ENCODE results near the gene NIN.

NIN gene

DNA sequence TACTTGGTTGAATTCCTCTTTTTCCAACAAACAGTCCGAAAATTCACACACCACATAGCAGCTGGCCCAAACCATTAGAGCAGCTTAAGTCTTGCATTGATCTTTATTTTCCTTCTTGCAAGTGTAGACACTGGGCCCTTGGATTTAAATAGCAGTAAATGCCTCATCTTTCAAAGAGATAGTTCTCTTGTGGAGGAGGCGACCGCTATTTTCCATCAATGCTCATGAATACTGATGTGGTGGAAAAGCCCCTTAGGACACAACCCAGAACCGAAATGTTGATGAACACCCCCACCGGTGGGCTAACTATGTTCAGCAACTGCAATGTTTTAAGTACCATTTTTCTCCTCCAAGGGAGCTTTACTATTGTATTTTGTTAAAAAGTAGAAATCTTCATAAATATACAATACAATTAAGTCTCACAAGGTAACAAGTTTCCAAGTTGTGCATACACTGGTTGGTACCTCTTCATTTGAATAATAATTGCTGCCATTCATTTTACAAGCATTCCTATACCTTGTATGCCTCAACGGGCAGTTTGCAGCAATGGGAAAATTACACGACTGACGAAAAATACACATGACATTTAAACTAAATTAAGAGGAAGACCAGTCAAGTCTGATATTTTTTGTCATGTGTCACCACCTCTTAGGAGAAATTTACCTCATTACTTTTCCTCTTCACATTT lies 18.0 kb downstream of the NIN start:
- H3K27me3 ChIP-seq (ENCODE audit: control insufficient read depth, insufficient read depth, low read length): no peaks in the 10 kb centered on the region
- no peaks in the 10 kb centered on the region for H3K4me1 ChIP-seq (ENCODE audit: control insufficient read depth, insufficient read depth, low read length)
- H3K36me3 ChIP-seq (ENCODE audit: control insufficient read depth, insufficient read depth, low read length): no peaks in the 10 kb centered on the region
- H3K4me3 ChIP-seq (ENCODE audit: low read length): no peak overlapping the region
- H3K9me3 ChIP-seq (ENCODE audit: control insufficient read depth, low read length): no peaks in the 10 kb centered on the region
- H3K9ac ChIP-seq (ENCODE audit: low read length): no peak overlapping the region

GRCh38 chr14:50812180-50812579 lies 18.8 kb downstream of the NIN start:
- H3K4me3 ChIP-seq (ENCODE audit: low read length): no peak overlapping the region
- no peaks in the 10 kb centered on the region for H3K36me3 ChIP-seq (ENCODE audit: control insufficient read depth, insufficient read depth, low read length)
- no peaks in the 10 kb centered on the region for H3K4me1 ChIP-seq (ENCODE audit: control insufficient read depth, insufficient read depth, low read length)
- H3K9me3 ChIP-seq (ENCODE audit: control insufficient read depth, low read length): no peaks in the 10 kb centered on the region
- H3K27me3 ChIP-seq (ENCODE audit: control insufficient read depth, insufficient read depth, low read length): no peaks in the 10 kb centered on the region
- H3K9ac ChIP-seq (ENCODE audit: low read length): no peak overlapping the region

- H3K9me3 ChIP-seq (ENCODE audit: control insufficient read depth, low read length): no peaks in the 10 kb centered on the region
- H3K4me1 ChIP-seq (ENCODE audit: control insufficient read depth, insufficient read depth, low read length): no peaks in the 10 kb centered on the region
- H3K9ac ChIP-seq (ENCODE audit: low read length): no peak overlapping the region
- no peak overlapping the region for H3K4me3 ChIP-seq (ENCODE audit: low read length)
- no peaks in the 10 kb centered on the region for H3K36me3 ChIP-seq (ENCODE audit: control insufficient read depth, insufficient read depth, low read length)
- no peaks in the 10 kb centered on the region for H3K27me3 ChIP-seq (ENCODE audit: control insufficient read depth, insufficient read depth, low read length)
These were observed 22.9 kb downstream of the NIN start for GRCh38 chr14:50808053-50808452.

- no peaks in the 10 kb centered on the region for H3K4me1 ChIP-seq (ENCODE audit: control insufficient read depth, insufficient read depth, low read length)
- no peak overlapping the region for H3K9ac ChIP-seq (ENCODE audit: low read length)
- H3K4me3 ChIP-seq (ENCODE audit: low read length): no peak overlapping the region
- no peaks in the 10 kb centered on the region for H3K27me3 ChIP-seq (ENCODE audit: control insufficient read depth, insufficient read depth, low read length)
- H3K9me3 ChIP-seq (ENCODE audit: control insufficient read depth, low read length): no peaks in the 10 kb centered on the region
- H3K36me3 ChIP-seq (ENCODE audit: control insufficient read depth, insufficient read depth, low read length): no peaks in the 10 kb centered on the region
These were observed 24.6 kb downstream of the NIN start for GRCh38 chr14:50806241-50806933.

GRCh38 chr14:50805396-50805795 lies 25.6 kb downstream of the NIN start:
- Histone ChIP-seq H3K9ac (ENCODE audit: low read length) (no peak overlapping the region), H3K36me3 (ENCODE audit: control insufficient read depth, insufficient read depth, low read length) (no peaks in the 10 kb centered on the region), H3K27me3 (ENCODE audit: control insufficient read depth, insufficient read depth, low read length) (no peaks in the 10 kb centered on the region), H3K4me1 (ENCODE audit: control insufficient read depth, insufficient read depth, low read length) (no peaks in the 10 kb centered on the region), H3K4me3 (ENCODE audit: low read length) (no peak overlapping the region), H3K9me3 (ENCODE audit: control insufficient read depth, low read length) (no peaks in the 10 kb centered on the region)

- Histone ChIP-seq H3K36me3 (ENCODE audit: control insufficient read depth, insufficient read depth, low read length) (no peaks in the 10 kb centered on the region), H3K9ac (ENCODE audit: low read length) (no peak overlapping the region), H3K9me3 (ENCODE audit: control insufficient read depth, low read length) (no peaks in the 10 kb centered on the region), H3K4me3 (ENCODE audit: low read length) (no peak overlapping the region), H3K27me3 (ENCODE audit: control insufficient read depth, insufficient read depth, low read length) (no peaks in the 10 kb centered on the region), H3K4me1 (ENCODE audit: control insufficient read depth, insufficient read depth, low read length) (no peaks in the 10 kb centered on the region)
These were observed 26.7 kb downstream of the NIN start for GRCh38 chr14:50804181-50804721.

DNA sequence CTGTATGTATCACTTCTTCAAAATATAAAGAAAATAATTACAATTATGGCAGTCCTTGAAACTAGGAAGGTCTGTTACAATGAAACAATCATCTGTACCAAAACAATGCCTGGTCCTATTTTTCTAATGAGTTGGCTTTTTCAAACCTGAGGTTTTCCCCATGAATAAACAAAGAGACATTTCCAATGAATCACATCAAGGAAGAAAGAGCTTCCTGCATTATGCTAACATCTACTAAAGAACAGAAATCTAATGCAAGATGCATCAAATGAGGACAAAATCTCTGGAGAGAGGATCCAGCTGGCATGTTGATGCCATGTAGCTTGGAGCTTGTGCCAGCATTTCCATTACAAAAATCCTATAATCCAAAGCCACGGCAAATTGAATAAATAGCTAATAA lies 29.3 kb downstream of the NIN start:
- no peak overlapping the region for H3K4me3 ChIP-seq (ENCODE audit: low read length)
- H3K36me3 ChIP-seq (ENCODE audit: control insufficient read depth, insufficient read depth, low read length): no peaks in the 10 kb centered on the region
- no peaks in the 10 kb centered on the region for H3K27me3 ChIP-seq (ENCODE audit: control insufficient read depth, insufficient read depth, low read length)
- H3K9me3 ChIP-seq (ENCODE audit: control insufficient read depth, low read length): no peaks in the 10 kb centered on the region
- H3K4me1 ChIP-seq (ENCODE audit: control insufficient read depth, insufficient read depth, low read length): no peaks in the 10 kb centered on the region
- no peak overlapping the region for H3K9ac ChIP-seq (ENCODE audit: low read length)

GRCh38 chr14:50800032-50800431 lies 30.9 kb downstream of the NIN start:
- no peaks in the 10 kb centered on the region for H3K4me1 ChIP-seq (ENCODE audit: control insufficient read depth, insufficient read depth, low read length)

GRCh38 chr14:50798048-50798421 lies 32.9 kb downstream of the NIN start:
- H3K4me3 ChIP-seq (ENCODE audit: low read length): no peak overlapping the region
- no peaks in the 10 kb centered on the region for H3K9me3 ChIP-seq (ENCODE audit: control insufficient read depth, low read length)
- H3K4me1 ChIP-seq (ENCODE audit: control insufficient read depth, insufficient read depth, low read length): no peaks in the 10 kb centered on the region
- H3K9ac ChIP-seq (ENCODE audit: low read length): no peak overlapping the region
- no peaks in the 10 kb centered on the region for H3K27me3 ChIP-seq (ENCODE audit: control insufficient read depth, insufficient read depth, low read length)
- no peaks in the 10 kb centered on the region for H3K36me3 ChIP-seq (ENCODE audit: control insufficient read depth, insufficient read depth, low read length)

More at GRCh38 chr14:50800032-50800431, 30.9 kb downstream of the NIN start:
- Histone ChIP-seq H3K36me3 (ENCODE audit: control insufficient read depth, insufficient read depth, low read length) (no peaks in the 10 kb centered on the region), H3K9ac (ENCODE audit: low read length) (no peak overlapping the region), H3K27me3 (ENCODE audit: control insufficient read depth, insufficient read depth, low read length) (no peaks in the 10 kb centered on the region), H3K4me3 (ENCODE audit: low read length) (no peak overlapping the region), H3K9me3 (ENCODE audit: control insufficient read depth, low read length) (no peaks in the 10 kb centered on the region)

DNA sequence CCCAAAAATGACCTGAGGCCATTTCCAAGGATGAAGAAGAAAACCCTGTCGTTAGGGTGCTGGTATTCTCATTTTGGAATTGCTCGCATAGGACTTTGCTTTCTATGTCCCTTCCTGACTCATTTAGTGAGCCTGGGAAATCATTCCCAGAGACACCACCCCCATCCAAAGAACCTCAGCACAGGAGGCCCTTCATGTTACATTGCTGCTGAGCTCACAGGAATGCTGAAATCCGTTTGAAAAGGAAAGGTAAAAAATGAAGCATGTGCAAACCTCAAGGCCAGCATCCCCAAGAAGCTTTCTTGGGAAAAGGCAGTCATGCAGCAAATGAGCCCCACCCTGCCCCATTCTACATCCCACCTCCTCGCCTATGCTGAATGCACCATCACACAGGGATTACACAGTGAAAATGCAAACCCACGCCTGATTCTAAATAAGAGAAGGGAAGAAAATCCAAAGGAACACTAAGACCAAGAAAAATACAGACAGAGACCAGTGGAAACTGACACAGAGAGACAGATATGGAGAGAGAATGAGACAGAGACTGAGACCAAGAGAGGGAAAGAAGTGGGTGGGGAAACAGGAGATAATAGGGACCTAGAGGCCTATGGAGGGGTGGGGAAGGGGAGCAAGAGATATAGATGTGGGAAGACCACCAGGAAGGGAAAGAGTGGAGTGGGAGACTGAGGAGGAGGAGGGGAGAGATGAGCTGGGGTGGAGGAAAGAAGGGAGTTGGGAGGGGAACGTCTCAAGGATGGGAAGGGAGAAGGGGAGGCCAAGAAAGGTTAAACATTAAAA lies 33.5 kb downstream of the NIN start:
- no peaks in the 10 kb centered on the region for H3K9me3 ChIP-seq (ENCODE audit: control insufficient read depth, low read length)
- H3K4me1 ChIP-seq (ENCODE audit: control insufficient read depth, insufficient read depth, low read length): no peaks in the 10 kb centered on the region
- no peaks in the 10 kb centered on the region for H3K27me3 ChIP-seq (ENCODE audit: control insufficient read depth, insufficient read depth, low read length)
- no peak overlapping the region for H3K4me3 ChIP-seq (ENCODE audit: low read length)
- H3K36me3 ChIP-seq (ENCODE audit: control insufficient read depth, insufficient read depth, low read length): no peaks in the 10 kb centered on the region
- no peak overlapping the region for H3K9ac ChIP-seq (ENCODE audit: low read length)

- Histone ChIP-seq H3K27me3 (ENCODE audit: control insufficient read depth, insufficient read depth, low read length) (no peaks in the 10 kb centered on the region), H3K36me3 (ENCODE audit: control insufficient read depth, insufficient read depth, low read length) (no peaks in the 10 kb centered on the region), H3K4me3 (ENCODE audit: low read length) (no peak overlapping the region), H3K9ac (ENCODE audit: low read length) (no peak overlapping the region), H3K9me3 (ENCODE audit: control insufficient read depth, low read length) (no peaks in the 10 kb centered on the region), H3K4me1 (ENCODE audit: control insufficient read depth, insufficient read depth, low read length) (no peaks in the 10 kb centered on the region)
These were observed 34.6 kb downstream of the NIN start for GRCh38 chr14:50796390-50796789.

DNA sequence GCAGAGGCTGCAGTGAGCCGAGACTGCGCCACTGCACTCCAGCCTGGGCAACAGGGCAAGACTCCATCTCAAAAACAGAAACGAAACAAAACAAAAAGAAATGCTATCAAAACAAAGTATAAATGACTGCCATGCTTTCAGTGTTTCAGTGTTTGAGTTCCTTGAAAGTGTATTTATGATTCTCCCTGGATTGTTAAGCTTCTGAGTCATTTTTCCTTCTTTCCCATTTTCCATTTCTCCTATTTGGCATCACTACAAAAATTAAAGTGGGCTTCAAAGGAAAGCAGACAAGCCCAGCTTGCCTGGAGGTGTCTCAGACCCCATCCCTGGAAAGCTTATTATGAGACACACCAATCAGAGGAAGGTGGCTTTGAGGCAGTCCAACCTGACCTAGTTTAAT lies 35.1 kb downstream of the NIN start:
- no peaks in the 10 kb centered on the region for H3K36me3 ChIP-seq (ENCODE audit: control insufficient read depth, insufficient read depth, low read length)
- H3K27me3 ChIP-seq (ENCODE audit: control insufficient read depth, insufficient read depth, low read length): no peaks in the 10 kb centered on the region
- H3K4me1 ChIP-seq (ENCODE audit: control insufficient read depth, insufficient read depth, low read length): no peaks in the 10 kb centered on the region

More for the DNA sequence above, 35.1 kb downstream of the NIN start:
- no peak overlapping the region for H3K9ac ChIP-seq (ENCODE audit: low read length)
- H3K4me3 ChIP-seq (ENCODE audit: low read length): no peak overlapping the region
- no peaks in the 10 kb centered on the region for H3K9me3 ChIP-seq (ENCODE audit: control insufficient read depth, low read length)
